RWPE2 (cell line): Measurements from ENCODE around the gene FZD8.

Experiments
- ATAC-seq: fragments of 200-7000 bp; cut with Tn5 transposase; 3 replicates; pipeline ENCODE4 v1.9.1; 2021; ENCODE audit warnings: low read depth
- DNase-seq: peaks from one replicate; pipeline ENCODE4 v3.0.0-alpha.2; 2020; ENCODE audit warnings: low spot score
- H3K27ac ChIP-seq: fragments of 450-650 bp; 2 replicates; pipeline ENCODE4 v1.5.1; 2017; ENCODE audit warnings: mild to moderate bottlenecking; ENCODE audit not compliant: poor library complexity, severe bottlenecking
- H3K27me3 ChIP-seq: fragments of 250-450 bp; sonication (Bioruptor Pico); 2 replicates; pipeline ENCODE4 v1.5.1; 2021; ENCODE audit warnings: mild to moderate bottlenecking, moderate library complexity; ENCODE audit not compliant: insufficient read depth, poor library complexity, severe bottlenecking
- H3K36me3 ChIP-seq: fragments of 250-450 bp; sonication (Bioruptor Pico); 2 replicates; pipeline ENCODE4 v1.5.1; 2020; ENCODE audit warnings: low read depth, mild to moderate bottlenecking, moderate library complexity
- H3K4me1 ChIP-seq: fragments of 250-450 bp; sonication (Bioruptor Pico); 2 replicates; pipeline ENCODE4 v1.5.1; 2021; ENCODE audit warnings: mild to moderate bottlenecking, moderate library complexity; ENCODE audit not compliant: insufficient read depth, poor library complexity, severe bottlenecking
- H3K4me3 ChIP-seq: fragments of 250-450 bp; sonication (Bioruptor Pico); 2 replicates; pipeline ENCODE4 v1.5.1; 2021; ENCODE audit warnings: mild to moderate bottlenecking, moderate library complexity; ENCODE audit not compliant: severe bottlenecking
- H3K9me3 ChIP-seq: fragments of 250-450 bp; sonication (Bioruptor Pico); 2 replicates; pipeline ENCODE4 v1.5.1; 2021; ENCODE audit warnings: mild to moderate bottlenecking, moderate library complexity; ENCODE audit not compliant: severe bottlenecking
- TF ChIP-seq, protein P1 (sequence below): fragments of 450-650 bp; IDR thresholded peaks from one replicate; pipeline ENCODE4 v1.5.1; 2017; ENCODE audit warnings: mild to moderate bottlenecking, moderate library complexity; ENCODE audit not compliant: poor library complexity, severe bottlenecking

FZD8 gene

DNA sequence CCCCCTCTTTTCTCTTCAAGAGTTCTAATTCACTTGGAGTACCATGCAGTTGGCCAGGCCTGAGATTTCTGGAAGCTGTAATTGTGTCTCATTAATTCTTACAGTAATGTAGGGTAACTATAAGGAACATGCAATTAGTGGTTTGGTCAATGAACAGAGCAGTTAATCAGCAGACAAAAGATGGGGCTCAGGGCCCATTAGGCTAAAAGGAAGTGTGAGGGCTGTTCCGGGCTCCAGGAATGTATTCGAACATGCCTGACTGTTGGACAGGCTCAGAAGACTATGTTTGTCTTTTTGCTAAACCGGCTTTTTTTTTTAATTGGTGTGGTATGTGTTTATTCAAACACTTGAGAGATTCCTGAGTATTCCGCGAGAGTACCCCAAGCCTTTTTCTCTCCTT lies 42.5 kb upstream of the FZD8 start:
- TF ChIP-seq, protein P1, sequence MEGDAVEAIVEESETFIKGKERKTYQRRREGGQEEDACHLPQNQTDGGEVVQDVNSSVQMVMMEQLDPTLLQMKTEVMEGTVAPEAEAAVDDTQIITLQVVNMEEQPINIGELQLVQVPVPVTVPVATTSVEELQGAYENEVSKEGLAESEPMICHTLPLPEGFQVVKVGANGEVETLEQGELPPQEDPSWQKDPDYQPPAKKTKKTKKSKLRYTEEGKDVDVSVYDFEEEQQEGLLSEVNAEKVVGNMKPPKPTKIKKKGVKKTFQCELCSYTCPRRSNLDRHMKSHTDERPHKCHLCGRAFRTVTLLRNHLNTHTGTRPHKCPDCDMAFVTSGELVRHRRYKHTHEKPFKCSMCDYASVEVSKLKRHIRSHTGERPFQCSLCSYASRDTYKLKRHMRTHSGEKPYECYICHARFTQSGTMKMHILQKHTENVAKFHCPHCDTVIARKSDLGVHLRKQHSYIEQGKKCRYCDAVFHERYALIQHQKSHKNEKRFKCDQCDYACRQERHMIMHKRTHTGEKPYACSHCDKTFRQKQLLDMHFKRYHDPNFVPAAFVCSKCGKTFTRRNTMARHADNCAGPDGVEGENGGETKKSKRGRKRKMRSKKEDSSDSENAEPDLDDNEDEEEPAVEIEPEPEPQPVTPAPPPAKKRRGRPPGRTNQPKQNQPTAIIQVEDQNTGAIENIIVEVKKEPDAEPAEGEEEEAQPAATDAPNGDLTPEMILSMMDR: no peak
- no peaks in the 10 kb centered on the region for H3K27me3 ChIP-seq
- ATAC-seq (no peak), DNase-seq (no peak)
- H3K4me1 ChIP-seq: no peaks in the 10 kb centered on the region
- no peak overlapping the region for H3K4me3 ChIP-seq
- H3K27ac ChIP-seq: no peak overlapping the region
- no peaks in the 10 kb centered on the region for H3K36me3 ChIP-seq
- no peaks in the 10 kb centered on the region for H3K9me3 ChIP-seq

DNA sequence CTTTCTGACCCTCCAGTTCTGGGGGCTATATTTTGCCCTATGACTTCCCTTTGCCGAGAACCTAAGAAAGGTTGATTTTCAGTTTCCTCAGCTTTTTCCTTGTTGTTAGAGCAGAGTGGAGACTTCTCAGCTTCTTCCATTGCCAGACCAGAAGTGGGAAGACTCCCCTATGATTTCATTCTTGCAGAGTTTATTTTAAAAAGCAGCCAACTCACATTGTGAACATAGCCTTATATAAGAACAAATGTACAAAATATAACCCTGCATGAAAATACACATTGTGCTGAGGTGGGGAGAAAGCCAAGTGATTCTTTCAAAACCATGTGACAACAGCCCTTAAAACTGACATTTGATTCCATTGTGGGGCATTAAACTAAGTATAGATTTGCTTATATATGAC lies 33.8 kb upstream of the FZD8 start:
- H3K4me1 ChIP-seq: no peaks in the 10 kb centered on the region
- no peak overlapping the region for H3K4me3 ChIP-seq
- ATAC-seq (no peak), DNase-seq (no peak)
- no peaks in the 10 kb centered on the region for H3K9me3 ChIP-seq
- TF ChIP-seq, protein P1: no peak
- H3K27me3 ChIP-seq: no peaks in the 10 kb centered on the region
- H3K36me3 ChIP-seq: no peaks in the 10 kb centered on the region
- H3K27ac ChIP-seq: no peak overlapping the region

DNA sequence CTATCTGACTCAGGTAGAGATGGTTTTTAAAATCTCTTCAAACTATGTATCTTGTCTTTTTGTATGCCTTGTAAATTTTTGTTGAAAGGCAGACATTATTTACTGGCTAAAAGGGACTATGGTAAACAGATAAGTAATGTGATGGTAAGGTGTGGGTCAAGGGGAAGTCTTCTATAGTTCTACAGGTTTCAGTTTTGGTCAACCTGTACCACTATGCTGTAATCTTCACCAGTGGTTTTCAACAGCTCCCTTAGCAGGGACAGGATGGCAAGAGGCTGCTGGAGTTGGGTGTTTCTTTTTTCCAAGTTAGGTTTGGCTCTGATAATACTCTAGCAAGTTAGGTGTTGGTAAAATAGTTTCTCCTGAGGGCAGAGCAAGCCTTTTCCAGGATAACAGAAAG lies 32.7 kb upstream of the FZD8 start:
- no peak overlapping the region for H3K4me3 ChIP-seq
- no peaks in the 10 kb centered on the region for H3K9me3 ChIP-seq
- ATAC-seq (no peak), DNase-seq (no peak)
- no peak overlapping the region for H3K27ac ChIP-seq
- TF ChIP-seq, protein P1: no peak
- H3K27me3 ChIP-seq: no peaks in the 10 kb centered on the region
- H3K4me1 ChIP-seq: no peaks in the 10 kb centered on the region
- H3K36me3 ChIP-seq: no peaks in the 10 kb centered on the region

DNA sequence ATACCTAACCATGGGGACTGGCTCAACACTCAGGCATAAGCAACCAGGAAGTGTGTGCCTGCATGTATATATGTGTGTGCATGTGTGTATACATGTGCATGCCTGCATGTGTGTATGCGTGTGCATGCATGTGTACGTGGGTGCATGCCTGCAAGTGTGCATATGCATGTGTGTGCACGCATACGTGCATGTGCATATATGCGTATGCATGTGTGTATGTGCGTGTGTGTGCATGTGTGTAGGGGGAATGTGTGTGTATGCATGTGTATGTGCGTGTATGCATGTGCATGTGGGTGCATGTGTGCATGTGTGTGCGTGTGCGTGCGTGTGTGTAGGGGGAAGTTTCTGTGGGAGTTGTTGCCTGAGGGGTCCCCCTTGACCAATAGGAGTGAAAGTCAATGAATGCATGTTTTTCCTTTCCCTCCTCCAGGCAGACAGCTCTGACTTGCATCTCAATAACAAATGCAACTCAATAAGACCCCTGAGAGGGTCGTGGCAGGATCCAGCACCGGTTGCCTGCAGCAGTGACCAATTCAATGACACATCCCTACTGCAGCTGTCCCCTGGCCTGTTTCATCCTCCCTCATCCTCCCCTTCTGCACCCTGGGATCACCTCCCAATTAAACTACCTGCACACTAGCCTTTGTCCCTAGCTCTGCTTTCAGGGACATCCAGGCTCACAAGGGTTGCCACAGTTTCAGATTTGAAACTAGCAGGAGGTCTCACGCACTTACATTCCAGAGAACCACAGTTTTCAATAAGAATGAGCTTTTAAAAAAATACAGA lies 27.0 kb upstream of the FZD8 start:
- TF ChIP-seq, protein P1: no peak
- no peak overlapping the region for H3K27ac ChIP-seq
- H3K9me3 ChIP-seq: no peaks in the 10 kb centered on the region
- H3K36me3 ChIP-seq: no peaks in the 10 kb centered on the region
- no peak for DNase-seq
- ATAC-seq: no peak
- H3K4me3 ChIP-seq: no peak overlapping the region
- no peaks in the 10 kb centered on the region for H3K27me3 ChIP-seq
- no peaks in the 10 kb centered on the region for H3K4me1 ChIP-seq

DNA sequence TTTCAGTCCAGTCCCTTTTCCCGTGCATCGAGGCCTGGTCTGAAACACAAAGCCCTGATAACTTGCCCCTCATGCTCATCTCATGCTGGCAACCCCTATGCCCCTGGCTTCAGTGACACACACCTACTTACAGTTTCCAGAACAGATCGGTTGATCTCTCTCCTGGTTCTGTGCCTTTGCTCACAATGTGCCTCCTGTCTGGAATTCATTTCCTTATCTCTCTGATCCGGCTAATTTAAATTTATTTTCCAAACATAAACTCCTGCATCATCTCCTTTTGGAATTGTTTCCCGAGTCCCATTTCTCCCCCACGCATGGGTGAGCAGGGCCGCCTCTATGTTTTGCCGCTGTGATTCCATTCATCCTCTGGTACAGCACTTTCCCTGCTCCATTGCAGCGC lies 25.9 kb upstream of the FZD8 start:
- ATAC-seq: no peak
- DNase-seq: no peak
- TF ChIP-seq, protein P1: no peak
- Histone ChIP-seq H3K27ac (no peak overlapping the region), H3K27me3 (no peaks in the 10 kb centered on the region), H3K4me1 (no peaks in the 10 kb centered on the region), H3K4me3 (no peak overlapping the region), H3K36me3 (no peaks in the 10 kb centered on the region), H3K9me3 (no peaks in the 10 kb centered on the region)
